ENCODE results near the gene SULT4A1.
A peak's percentile ranks its signal among the peaks of the same experiment; 100 is the strongest.
"Not testable (repeated sequence)": the region's sequence is repeated elsewhere in the genome, so short reads cannot be mapped to it uniquely, and the experiment has no call there.

The SULT4A1 gene

GRCh38 chr22:43862074-43862881, at the start of gene SULT4A1:
TSS of gene SULT4A1 (minus strand) at chr22:43862513. CDS start at chr22:43862382, 131 bp downstream.
- H3K4me3 ChIP-seq (ENCODE audit: low read length), result peak within 1 kb of the TSS; percentile 36
- TF ChIP-seq CTCF (IDR thresholded peaks at IDR 0.05; ENCODE audit: insufficient read depth, low read depth, low read length, missing control alignments), result no peak
- peak; percentile 30 for DNase-seq (ENCODE audit: low read depth)

- H3K4me3 ChIP-seq (ENCODE audit: low read length), result no peak overlapping the region
- DNase-seq (ENCODE audit: low read depth), result no peak
- TF ChIP-seq CTCF (IDR thresholded peaks at IDR 0.05; ENCODE audit: insufficient read depth, low read depth, low read length, missing control alignments), result no peak
These were observed 49.0 kb upstream of the SULT4A1 start for GRCh38 chr22:43911351-43911750.

- TF ChIP-seq CTCF (IDR thresholded peaks at IDR 0.05; ENCODE audit: insufficient read depth, low read depth, low read length, missing control alignments), result no peak
- no peak overlapping the region for H3K4me3 ChIP-seq (ENCODE audit: low read length)
- peak; percentile 37 for DNase-seq (ENCODE audit: low read depth)
These were observed 47.9 kb upstream of the SULT4A1 start for GRCh38 chr22:43910178-43910695.

GRCh38 chr22:43909708-43910107, 47.4 kb upstream of the SULT4A1 start:
- no peak overlapping the region for H3K4me3 ChIP-seq (ENCODE audit: low read length)
- DNase-seq (ENCODE audit: low read depth), result no peak
- TF ChIP-seq CTCF (IDR thresholded peaks at IDR 0.05; ENCODE audit: insufficient read depth, low read depth, low read length, missing control alignments), result no peak

GRCh38 chr22:43905681-43906080, 43.4 kb upstream of the SULT4A1 start:
- H3K4me3 ChIP-seq (ENCODE audit: low read length), result no peak overlapping the region
- no peak for TF ChIP-seq CTCF (IDR thresholded peaks at IDR 0.05; ENCODE audit: insufficient read depth, low read depth, low read length, missing control alignments)
- DNase-seq (ENCODE audit: low read depth), result no peak

GRCh38 chr22:43904412-43904811, 42.1 kb upstream of the SULT4A1 start:
- TF ChIP-seq CTCF (IDR thresholded peaks at IDR 0.05; ENCODE audit: insufficient read depth, low read depth, low read length, missing control alignments), result peak; percentile 45
- DNase-seq (ENCODE audit: low read depth); H3K4me3 ChIP-seq (ENCODE audit: low read length): not testable (repeated sequence)

GRCh38 chr22:43903033-43903432, 40.7 kb upstream of the SULT4A1 start:
- not testable (repeated sequence) for DNase-seq (ENCODE audit: low read depth)

More at GRCh38 chr22:43903033-43903432, 40.7 kb upstream of the SULT4A1 start:
- H3K4me3 ChIP-seq (ENCODE audit: low read length), result not testable (repeated sequence)

All from epithelial cell of esophagus (primary cell).